Loucy (cell line): Measurements from ENCODE around the gene MARCHF9.
A peak's percentile ranks its signal among the peaks of the same experiment; 100 is the strongest.

ENCODE experiments used
- H2AFZ ChIP-seq: fragments of 200-600 bp; sonication (generic); 2 replicates; pipeline ENCODE4 v1.6.0; 2016; ENCODE audit warnings: antibody characterized with exemption, mild to moderate bottlenecking, low read length, moderate library complexity
- H3F3A ChIP-seq: fragments of 200-600 bp; 2 replicates; pipeline ENCODE4 v1.6.0; 2016; ENCODE audit warnings: antibody characterized with exemption, low read depth, mild to moderate bottlenecking
- H3K27me3 ChIP-seq: fragments of 200-600 bp; sonication (generic); 2 replicates; pipeline ENCODE4 v1.6.1; 2014; ENCODE audit warnings: low read length, mild to moderate bottlenecking; ENCODE audit not compliant: insufficient read depth, poor library complexity, severe bottlenecking
- H3K36me3 ChIP-seq: fragments of 200-600 bp; sonication (generic); 2 replicates; pipeline ENCODE4 v1.6.1; 2016; ENCODE audit warnings: low read length; ENCODE audit not compliant: insufficient read depth
- H3K4me1 ChIP-seq: fragments of 200-600 bp; sonication (generic); 2 replicates; pipeline ENCODE4 v1.5.1; 2014; ENCODE audit warnings: low read length, mild to moderate bottlenecking; ENCODE audit not compliant: insufficient read depth, poor library complexity, severe bottlenecking
- H3K4me2 ChIP-seq: fragments of 200-600 bp; sonication (generic); 2 replicates; pipeline ENCODE4 v1.6.0; 2014; ENCODE audit warnings: antibody characterized with exemption, low read length, low read depth, mild to moderate bottlenecking; ENCODE audit not compliant: poor library complexity, severe bottlenecking
- H3K4me3 ChIP-seq: fragments of 200-600 bp; sonication (generic); 2 replicates; pipeline ENCODE4 v1.5.1; 2014; ENCODE audit warnings: low read length, mild to moderate bottlenecking, mixed read lengths; ENCODE audit not compliant: poor library complexity, severe bottlenecking
- H3K79me2 ChIP-seq: fragments of 200-600 bp; sonication (generic); 2 replicates; pipeline ENCODE4 v1.6.1; 2014; ENCODE audit warnings: low read length; ENCODE audit not compliant: insufficient read depth
- H3K9ac ChIP-seq: fragments of 200-600 bp; sonication (generic); 2 replicates; pipeline ENCODE4 v1.6.0; 2014; ENCODE audit warnings: mild to moderate bottlenecking, low read depth, low read length, moderate library complexity; ENCODE audit not compliant: poor library complexity, severe bottlenecking
- H3K9me2 ChIP-seq: fragments of 200-600 bp; sonication (generic); replicated peaks from 2 replicates; pipeline ENCODE4 v1.6.1; 2016; ENCODE audit warnings: low read depth, low read length, mixed read lengths
- H3K9me3 ChIP-seq: fragments of 200-600 bp; sonication (generic); 2 replicates; pipeline ENCODE4 v1.6.1; 2014; ENCODE audit warnings: mild to moderate bottlenecking, antibody characterized with exemption, low read length, low read depth; ENCODE audit not compliant: insufficient read depth
- H4K20me1 ChIP-seq: fragments of 200-600 bp; sonication (generic); 2 replicates; pipeline ENCODE4 v1.6.0; 2014; ENCODE audit warnings: antibody characterized with exemption, low read length, mild to moderate bottlenecking; ENCODE audit not compliant: insufficient read depth, poor library complexity, severe bottlenecking
- CTCF ChIP-seq: fragments of 200-600 bp; sonication (generic); conservative IDR thresholded peaks from 2 replicates; pipeline ENCODE4 v1.5.1; 2014; ENCODE audit warnings: mild to moderate bottlenecking, antibody characterized with exemption, low read length
- EZH2phosphoT487 ChIP-seq: fragments of 200-600 bp; IDR thresholded peaks from 2 replicates; pipeline ENCODE4 v1.6.1; 2018; ENCODE audit warnings: antibody characterized with exemption, mild to moderate bottlenecking, moderate library complexity, borderline replicate concordance

MARCHF9 gene

DNA sequence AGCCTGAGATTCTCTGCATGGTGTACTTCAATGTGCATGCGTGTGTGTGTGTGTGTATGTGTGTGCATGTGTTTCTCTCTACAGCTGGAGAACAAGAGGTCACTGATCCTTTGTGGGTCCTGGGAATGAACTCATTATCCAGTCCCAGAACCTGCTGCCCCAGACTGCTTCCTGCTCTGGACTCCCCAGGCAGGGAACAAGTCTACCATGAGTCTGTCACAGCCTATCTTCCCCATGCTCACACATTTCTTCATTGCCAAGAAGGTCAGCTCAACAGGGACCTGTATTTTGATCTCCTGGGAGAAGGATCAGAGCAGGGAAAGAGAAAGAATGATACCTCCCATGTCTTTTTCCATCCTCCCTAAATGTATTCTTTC is 13.5 kb upstream of the MARCHF9 start:
- Histone ChIP-seq H3K9me3 (no peaks in the 10 kb centered on the region), H3K36me3 (peaks cover 2% of the 10 kb centered on the region; the same call in 1 of the 2 replicates), H3K4me3 (peak overlapping the region; percentile 80), H3K27me3 (no peaks in the 10 kb centered on the region), H2AFZ (no peak overlapping the region), H3K9me2 (no peaks in the 10 kb centered on the region), H3K9ac (peak overlapping the region; percentile 75), H3K4me1 (peaks cover 31% of the 10 kb centered on the region), H3F3A (no peaks in the 10 kb centered on the region), H3K4me2 (peak overlapping the region; percentile 95), H3K79me2 (peaks cover 55% of the 10 kb centered on the region), H4K20me1 (peaks cover 38% of the 10 kb centered on the region)
- TF ChIP-seq CTCF (no peak), EZH2phosphoT487 (no peak)

- Histone ChIP-seq H4K20me1 (peaks cover 32% of the 10 kb centered on the region), H3K79me2 (peaks cover 48% of the 10 kb centered on the region), H3K9me2 (no peaks in the 10 kb centered on the region), H3K9ac (peak overlapping the region; percentile 75), H3F3A (no peaks in the 10 kb centered on the region; the same call in 1 of the 2 replicates), H3K9me3 (no peaks in the 10 kb centered on the region), H3K4me3 (peak overlapping the region; percentile 80), H3K36me3 (peaks cover 8% of the 10 kb centered on the region; the same call in 1 of the 2 replicates), H2AFZ (no peak overlapping the region), H3K4me2 (peak overlapping the region; percentile 95), H3K27me3 (no peaks in the 10 kb centered on the region), H3K4me1 (peaks cover 31% of the 10 kb centered on the region)
- peak; percentile 74 for TF ChIP-seq CTCF
- no peak for TF ChIP-seq EZH2phosphoT487
These were observed 12.8 kb upstream of the MARCHF9 start for GRCh38 chr12:57741844-57742738.

DNA sequence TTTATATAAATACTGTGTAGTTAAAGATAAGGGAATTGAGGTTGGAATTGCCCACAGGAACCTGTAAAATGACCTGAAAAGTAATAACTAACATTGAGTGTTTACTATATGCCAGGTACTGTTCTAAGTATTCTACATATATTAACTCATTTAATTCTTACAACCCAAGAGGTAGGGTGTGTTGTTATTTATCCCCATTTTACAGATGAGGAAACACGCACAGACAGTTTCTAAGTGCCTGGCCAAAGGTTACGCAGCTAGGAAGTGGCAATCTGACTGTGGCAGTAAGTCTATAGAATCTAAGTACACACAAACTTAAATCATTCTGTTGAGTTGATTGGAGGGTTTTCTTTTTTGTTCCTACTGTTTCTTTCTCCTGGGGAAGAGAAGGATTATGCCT is 11.1 kb upstream of the MARCHF9 start:
- Histone ChIP-seq H3F3A (no peaks in the 10 kb centered on the region; the same call in 1 of the 2 replicates), H3K9me2 (no peaks in the 10 kb centered on the region), H3K4me2 (peak overlapping the region; percentile 72), H3K36me3 (peaks cover 21% of the 10 kb centered on the region), H3K4me1 (peaks cover 31% of the 10 kb centered on the region), H4K20me1 (peaks cover 22% of the 10 kb centered on the region), H3K79me2 (peaks cover 39% of the 10 kb centered on the region), H3K9ac (peak overlapping the region; percentile 69), H3K4me3 (peak overlapping the region; percentile 77), H2AFZ (no peak overlapping the region), H3K27me3 (no peaks in the 10 kb centered on the region), H3K9me3 (no peaks in the 10 kb centered on the region)
- TF ChIP-seq EZH2phosphoT487 (no peak), CTCF (no peak)
